H1 (cell line): ENCODE data around the gene ACAP3. TPM values are rescaled to one million over a fixed set of nuclear protein-coding genes. Genes with fewer than 3 reads are reported as not detected.

ENCODE experiments used
- CHD7 ChIP-seq: fragments of 300-600 bp; sonication (generic); IDR thresholded peaks from 2 replicates; pipeline ENCODE4 v1.7.1; 2012; ENCODE audit warnings: low read length, moderate library complexity, mild to moderate bottlenecking, inconsistent platforms; ENCODE audit not compliant: insufficient replicate concordance
- polyA plus RNA-seq, 7 experiments: library from polyadenylated mRNA; depleted of rRNA in 3 of 7; stranded (reverse) in 5 of 7; unstranded in 2 of 7; fragments of >200 nt in 5 of 7; fragments of 200-250 nt in 2 of 7; gene quantifications; 1 replicate in 5 of 7; 2 replicates in 1 of 7; 4 replicates in 1 of 7; pipeline versions ENCODE4 v1.2.1 to v1.2.3, GENCODE V29; 2011 to 2013; ENCODE audit warnings: missing spikeins in 2 of 7, mixed read lengths in 2 of 7
- total RNA-seq: library from RNA; stranded (reverse); fragmentation: NEBNext Ultra II Directional; extraction: Animal tissue kit (Norgen Biotek cat#: 25700); gene quantifications from 2 replicates; pipeline ENCODE4 v1.2.1, GENCODE V29; 2021

ACAP3 gene
- total and polyA plus RNA-seq, 2 of the 8 experiments (the other 6 are each of a cell fraction or from before 2014, with no cell fraction given) = 14.8 to 28.3 TPM

- TF ChIP-seq CHD7 = no peak
Observed at GRCh38 chr1:1274931-1275431, 32.7 kb downstream of the ACAP3 start (continued).
